Trophoblast cell (in vitro differentiated cells and primary cell): ENCODE results near the gene LAMA5.

Experiments used
- DNase-seq, 2 donors: peaks; one replicate each; pipeline ENCODE4 v3.0.0-alpha.2; 2016
- H2AFZ ChIP-seq: 2 replicates; pipeline ENCODE4 v1.6.1; 2013; ENCODE audit warnings: low read length, moderate library complexity, mild to moderate bottlenecking; ENCODE audit not compliant: insufficient read depth, poor library complexity
- H2AK5ac ChIP-seq: 2 replicates; pipeline ENCODE4 v1.6.1; 2013; ENCODE audit warnings: mild to moderate bottlenecking, low read length
- H2BK120ac ChIP-seq: 2 replicates; pipeline ENCODE4 v1.6.1; 2013; ENCODE audit warnings: low read length, mild to moderate bottlenecking, moderate library complexity; ENCODE audit not compliant: insufficient read depth, poor library complexity
- H2BK12ac ChIP-seq: 2 replicates; pipeline ENCODE4 v1.6.1; 2013; ENCODE audit warnings: mild to moderate bottlenecking, low read length, moderate library complexity
- H2BK5ac ChIP-seq: 2 replicates; pipeline ENCODE4 v1.6.1; 2013; ENCODE audit warnings: low read length, low read depth, moderate library complexity, mild to moderate bottlenecking; ENCODE audit not compliant: poor library complexity
- H3K14ac ChIP-seq: 2 replicates; pipeline ENCODE4 v1.6.1; 2013; ENCODE audit warnings: mild to moderate bottlenecking, low read length
- H3K18ac ChIP-seq: 2 replicates; pipeline ENCODE4 v1.6.1; 2013; ENCODE audit warnings: mild to moderate bottlenecking, low read length
- H3K23ac ChIP-seq: 2 replicates; pipeline ENCODE4 v1.6.1; 2013; ENCODE audit warnings: low read length
- H3K27ac ChIP-seq: 2 replicates; pipeline ENCODE4 v1.5.1; 2013; ENCODE audit warnings: low read depth, mild to moderate bottlenecking, inconsistent platforms, low read length, moderate library complexity
- H3K27me3 ChIP-seq: 2 replicates; pipeline ENCODE4 v1.6.1; 2013; ENCODE audit warnings: inconsistent platforms, mild to moderate bottlenecking, low read length, moderate library complexity; ENCODE audit not compliant: insufficient read depth
- H3K36me3 ChIP-seq, 2 experiments: 1 replicate in 1 of 2; 2 replicates in 1 of 2; pipeline ENCODE4 v1.6.1; 2013; ENCODE audit warnings: low read length in 2 of 2, mild to moderate bottlenecking in 2 of 2, moderate library complexity in 1 of 2; ENCODE audit not compliant: insufficient read depth in 2 of 2, control insufficient read depth in 1 of 2
- H3K4ac ChIP-seq: 2 replicates; pipeline ENCODE4 v1.6.1; 2013; ENCODE audit warnings: low read depth, mild to moderate bottlenecking, low read length, moderate library complexity
- H3K4me1 ChIP-seq, 2 experiments: 1 replicate in 1 of 2; 2 replicates in 1 of 2; pipeline ENCODE4 v1.6.1; 2013; ENCODE audit warnings: low read length in 2 of 2, mild to moderate bottlenecking in 2 of 2, moderate library complexity in 1 of 2; ENCODE audit not compliant: insufficient read depth in 2 of 2, control insufficient read depth in 1 of 2
- H3K4me2 ChIP-seq: 2 replicates; pipeline ENCODE4 v1.6.1; 2013; ENCODE audit warnings: inconsistent platforms, mild to moderate bottlenecking, low read length, moderate library complexity
- H3K4me3 ChIP-seq: 2 replicates; pipeline ENCODE4 v1.5.1; 2013; ENCODE audit warnings: mild to moderate bottlenecking, low read depth, low read length, inconsistent platforms
- H3K79me1 ChIP-seq: one replicate; pipeline ENCODE4 v1.6.1; 2013; ENCODE audit warnings: low read length
- H3K79me2 ChIP-seq: 2 replicates; pipeline ENCODE4 v1.6.1; 2013; ENCODE audit warnings: low read length, mild to moderate bottlenecking; ENCODE audit not compliant: control insufficient read depth, insufficient read depth, poor library complexity
- H3K9ac ChIP-seq: 2 replicates; pipeline ENCODE4 v1.6.1; 2013; ENCODE audit warnings: mild to moderate bottlenecking, low read length
- H3K9me3 ChIP-seq: 2 replicates; pipeline ENCODE4 v1.6.1; 2013; ENCODE audit warnings: low read depth, mild to moderate bottlenecking, control low read depth, inconsistent platforms, low read length; ENCODE audit not compliant: insufficient read depth
- H4K12ac ChIP-seq: 2 replicates; pipeline ENCODE4 v1.6.1; 2013; ENCODE audit warnings: low read depth, mild to moderate bottlenecking, low read length, moderate library complexity
- H4K8ac ChIP-seq: 2 replicates; pipeline ENCODE4 v1.6.1; 2013; ENCODE audit warnings: low read depth, mild to moderate bottlenecking, low read length, moderate library complexity
- H4K91ac ChIP-seq: one replicate; pipeline ENCODE4 v1.6.1; 2013; ENCODE audit warnings: low read depth, mild to moderate bottlenecking, low read length, moderate library complexity
- WGBS: extraction: QIAGEN DNeasy Blood & Tissue Kit; methylation state at CpG from one replicate; pipeline ENCODE4 v1.1.7; 2013; ENCODE audit warnings: missing lambda C conversion rate; ENCODE audit not compliant: insufficient read length, insufficient coverage; ENCODE audit errors: extremely low coverage; 5-methylcytosine and 5-hydroxymethylcytosine counted together

The LAMA5 gene

GRCh38 chr20:62328684-62329388 is 38.3 kb downstream of the LAMA5 start:
- Histone ChIP-seq H2BK12ac (no peak overlapping the region), H3K36me3 (peaks cover 96 to 97% of the 10 kb centered on the region in 2 experiments), H2AK5ac (no peak overlapping the region), H3K27me3 (no peaks in the 10 kb centered on the region), H3K23ac (no peak overlapping the region), H3K9ac (no peak overlapping the region), H2BK120ac (no peak overlapping the region), H3K4me2 (no peak overlapping the region), H4K91ac (no peak overlapping the region), H4K12ac (no peak overlapping the region), H2AFZ (no peak overlapping the region), H3K79me1 (no peaks in the 10 kb centered on the region), H3K14ac (no peak overlapping the region), H3K4ac (no peak overlapping the region), H3K9me3 (peaks cover 1% of the 10 kb centered on the region), H2BK5ac (no peak overlapping the region), H3K4me3 (no peak overlapping the region), H4K8ac (no peak overlapping the region), H3K27ac (no peak overlapping the region), H3K4me1 (no peaks in the 10 kb centered on the region), H3K18ac (no peak overlapping the region), H3K79me2 (no peaks in the 10 kb centered on the region)
- no peak for DNase-seq
- no CpG with 5 or more reads among the region's 26 CpGs for WGBS

DNA sequence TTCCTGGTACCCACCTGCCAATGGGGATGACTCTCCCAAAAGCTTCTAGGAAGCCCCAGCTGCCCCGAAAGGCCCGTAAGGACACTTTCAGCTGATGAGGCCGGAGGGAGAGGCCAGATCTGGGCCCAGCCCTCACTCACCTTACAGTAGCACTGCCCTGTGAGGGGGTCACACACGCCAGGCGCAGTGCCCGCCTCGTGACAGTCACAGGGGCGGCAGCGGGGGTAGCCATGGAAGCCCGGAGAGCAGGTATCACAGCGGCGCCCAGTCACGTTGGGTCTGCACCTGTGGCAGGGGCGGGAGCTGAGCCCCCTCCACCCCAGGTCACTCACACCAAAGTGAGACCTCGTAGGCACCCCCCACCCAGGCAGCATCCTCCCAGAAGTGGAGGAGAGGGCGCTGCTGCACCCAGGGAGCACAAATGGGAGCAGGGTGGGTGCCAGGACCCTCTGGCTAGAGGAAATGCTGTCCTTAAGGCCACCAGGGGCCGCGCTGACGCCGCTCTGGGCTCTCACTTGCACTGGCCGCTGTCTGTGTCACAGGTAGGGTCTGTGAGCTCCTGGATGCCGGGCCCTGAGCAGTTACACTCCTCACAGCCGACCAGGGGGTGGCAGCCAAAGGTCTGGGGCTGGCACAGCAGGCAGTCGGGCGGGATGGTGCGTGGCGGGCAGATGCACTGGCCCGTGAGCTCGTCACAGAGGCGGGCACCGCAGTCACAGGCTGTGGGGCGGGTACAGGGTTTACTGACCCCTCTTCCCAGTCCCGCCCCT is 39.2 kb downstream of the LAMA5 start:
- no peak overlapping the region for H3K27ac ChIP-seq
- H2AFZ ChIP-seq, result no peak overlapping the region
- H4K8ac ChIP-seq, result no peak overlapping the region
- no peak overlapping the region for H3K4me2 ChIP-seq
- H2AK5ac ChIP-seq, result no peak overlapping the region
- no peak overlapping the region for H3K4me3 ChIP-seq
- no peak overlapping the region for H4K12ac ChIP-seq
- DNase-seq, result no peak
- H3K79me1 ChIP-seq, result no peaks in the 10 kb centered on the region
- no peak overlapping the region for H3K18ac ChIP-seq
- H3K27me3 ChIP-seq, result no peaks in the 10 kb centered on the region
- no peaks in the 10 kb centered on the region for H3K79me2 ChIP-seq
- H2BK5ac ChIP-seq, result no peak overlapping the region
- no peak overlapping the region for H4K91ac ChIP-seq
- H2BK120ac ChIP-seq, result no peak overlapping the region
- H3K14ac ChIP-seq, result no peak overlapping the region
- H3K9me3 ChIP-seq, result peaks cover 1% of the 10 kb centered on the region
- H3K4ac ChIP-seq, result no peak overlapping the region
- H3K9ac ChIP-seq, result no peak overlapping the region
- WGBS, result no CpG with 5 or more reads among the region's 33 CpGs
- no peak overlapping the region for H3K23ac ChIP-seq
- H3K36me3 ChIP-seq, result peaks cover 96 to 97% of the 10 kb centered on the region in 2 experiments
- H3K4me1 ChIP-seq, result no peaks in the 10 kb centered on the region
- no peak overlapping the region for H2BK12ac ChIP-seq

GRCh38 chr20:62326959-62327725 is 40.0 kb downstream of the LAMA5 start:
- Histone ChIP-seq H2BK5ac (no peak overlapping the region), H3K79me2 (no peaks in the 10 kb centered on the region)

DNA sequence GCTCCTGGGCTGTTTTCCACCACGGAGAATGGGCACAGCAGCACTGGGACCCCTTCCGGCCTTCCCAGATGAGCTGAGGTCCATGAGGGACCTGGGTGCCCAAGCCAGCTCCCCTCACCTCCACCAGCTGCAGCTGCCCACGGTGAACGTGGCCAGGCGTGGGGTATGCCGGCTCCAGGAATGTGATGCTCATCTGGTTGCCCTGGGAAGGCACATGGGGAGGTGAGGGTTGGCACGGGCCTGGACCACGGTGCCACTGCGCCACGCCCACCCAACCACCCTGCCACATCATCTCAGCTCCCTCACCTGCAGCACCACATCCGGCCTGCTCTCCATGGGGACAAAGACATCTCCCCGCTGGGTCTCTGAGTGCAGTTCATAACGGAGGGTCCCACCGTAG is 40.6 kb downstream of the LAMA5 start:
- Histone ChIP-seq H4K8ac (no peak overlapping the region), H3K4ac (no peak overlapping the region), H3K4me2 (no peak overlapping the region), H3K14ac (no peak overlapping the region), H3K18ac (no peak overlapping the region), H2AFZ (no peak overlapping the region), H3K4me3 (no peak overlapping the region), H2BK12ac (no peak overlapping the region), H3K27ac (no peak overlapping the region), H3K79me1 (no peaks in the 10 kb centered on the region), H3K36me3 (peaks cover 95 to 96% of the 10 kb centered on the region in 2 experiments), H3K9me3 (peaks cover 3% of the 10 kb centered on the region), H4K91ac (no peak overlapping the region), H2BK5ac (no peak overlapping the region), H3K79me2 (no peaks in the 10 kb centered on the region), H2AK5ac (no peak overlapping the region), H3K23ac (no peak overlapping the region), H3K4me1 (no peaks in the 10 kb centered on the region), H2BK120ac (no peak overlapping the region), H4K12ac (no peak overlapping the region), H3K9ac (no peak overlapping the region), H3K27me3 (no peaks in the 10 kb centered on the region)
- no CpG with 5 or more reads among the region's 14 CpGs for WGBS
- no peak for DNase-seq

More at GRCh38 chr20:62326959-62327725, 40.0 kb downstream of the LAMA5 start:
- WGBS, result no CpG with 5 or more reads among the region's 30 CpGs
- Histone ChIP-seq H3K27me3 (no peaks in the 10 kb centered on the region), H2BK12ac (no peak overlapping the region), H3K4ac (no peak overlapping the region), H4K8ac (no peak overlapping the region), H4K91ac (no peak overlapping the region), H2AK5ac (no peak overlapping the region), H3K23ac (no peak overlapping the region), H3K4me2 (no peak overlapping the region), H3K4me3 (no peak overlapping the region), H3K9me3 (peaks cover 1% of the 10 kb centered on the region), H3K27ac (no peak overlapping the region), H3K4me1 (no peaks in the 10 kb centered on the region), H3K9ac (no peak overlapping the region), H3K14ac (no peak overlapping the region), H3K36me3 (peaks cover 94 to 96% of the 10 kb centered on the region in 2 experiments), H2BK120ac (no peak overlapping the region), H2AFZ (no peak overlapping the region), H3K18ac (no peak overlapping the region), H4K12ac (no peak overlapping the region), H3K79me1 (no peaks in the 10 kb centered on the region)
- DNase-seq, result peak in 1 of 2 donors; percentile 43
